Measurements from ENCODE around the gene LPCAT2.

DNA sequence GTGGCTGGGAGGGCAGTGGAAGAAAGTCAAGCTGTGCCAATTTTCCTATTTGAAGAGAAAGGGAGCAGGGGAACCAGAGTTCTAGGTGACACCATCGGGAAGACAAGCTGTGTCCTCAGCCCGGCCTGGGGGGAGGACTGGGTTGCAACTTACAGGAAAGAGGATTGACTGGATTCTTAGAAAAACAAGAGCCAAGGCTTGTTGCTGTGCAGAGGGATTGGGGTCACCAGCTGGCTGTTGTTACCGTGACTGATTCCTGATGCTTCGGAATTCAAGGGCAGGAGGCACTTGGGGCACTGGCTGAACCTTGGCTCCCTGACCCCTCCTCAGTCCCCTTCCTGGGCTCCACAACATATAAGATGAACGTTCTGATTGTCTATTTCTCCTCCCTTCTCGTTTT lies 46.6 kb upstream of the LPCAT2 start:
- no peak for TF ChIP-seq CREM (CRISPR knock-in tag; IDR thresholded peaks at IDR 0.05)
- TF ChIP-seq NR2C2 (CRISPR knock-in tag; IDR thresholded peaks at IDR 0.05) = no peak
- TF ChIP-seq CTCF (IDR thresholded peaks at IDR 0.05) = no peak
- TF ChIP-seq, protein P1, sequence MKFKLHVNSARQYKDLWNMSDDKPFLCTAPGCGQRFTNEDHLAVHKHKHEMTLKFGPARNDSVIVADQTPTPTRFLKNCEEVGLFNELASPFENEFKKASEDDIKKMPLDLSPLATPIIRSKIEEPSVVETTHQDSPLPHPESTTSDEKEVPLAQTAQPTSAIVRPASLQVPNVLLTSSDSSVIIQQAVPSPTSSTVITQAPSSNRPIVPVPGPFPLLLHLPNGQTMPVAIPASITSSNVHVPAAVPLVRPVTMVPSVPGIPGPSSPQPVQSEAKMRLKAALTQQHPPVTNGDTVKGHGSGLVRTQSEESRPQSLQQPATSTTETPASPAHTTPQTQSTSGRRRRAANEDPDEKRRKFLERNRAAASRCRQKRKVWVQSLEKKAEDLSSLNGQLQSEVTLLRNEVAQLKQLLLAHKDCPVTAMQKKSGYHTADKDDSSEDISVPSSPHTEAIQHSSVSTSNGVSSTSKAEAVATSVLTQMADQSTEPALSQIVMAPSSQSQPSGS (CRISPR knock-in tag; IDR thresholded peaks at IDR 0.05; ENCODE audit: borderline replicate concordance, low read depth) = no peak
- no peak for TF ChIP-seq FOXJ3 (CRISPR knock-in tag; IDR thresholded peaks at IDR 0.05; ENCODE audit: borderline replicate concordance)
- no peak for TF ChIP-seq USF2 (CRISPR knock-in tag; IDR thresholded peaks at IDR 0.05)
- no peak for TF ChIP-seq ZNF423 (CRISPR knock-in tag; IDR thresholded peaks at IDR 0.05)
- TF ChIP-seq JUN (CRISPR knock-in tag; IDR thresholded peaks at IDR 0.05) = no peak
- no peak for TF ChIP-seq ZNF121 (CRISPR knock-in tag; IDR thresholded peaks at IDR 0.05)
- TF ChIP-seq PRDM15 (CRISPR knock-in tag; IDR thresholded peaks at IDR 0.05) = no peak
- no peak for TF ChIP-seq CREB1 (CRISPR knock-in tag; IDR thresholded peaks at IDR 0.05)
